ENCODE measurements around the gene USP34.

DNA sequence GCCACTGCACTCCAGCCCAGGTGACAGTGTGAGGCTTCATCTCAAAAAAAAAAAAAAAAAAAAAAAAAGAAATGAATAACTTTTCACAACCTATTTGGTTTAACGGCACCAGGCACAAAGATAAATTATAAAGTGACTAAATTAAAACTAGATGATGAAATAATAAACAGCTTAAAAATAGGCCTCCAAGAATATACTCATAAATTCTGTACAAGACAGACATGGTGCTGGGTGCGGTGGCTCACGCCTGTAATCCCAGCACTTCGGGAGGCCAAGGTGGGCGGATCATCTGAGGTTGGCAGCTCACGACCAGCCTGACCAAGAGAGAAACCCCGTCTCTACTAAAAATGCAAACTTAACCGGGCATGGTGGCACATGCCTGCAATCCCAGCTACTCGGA, 19.7 kb downstream of the USP34 start:
- TF ChIP-seq POLR2A (IDR thresholded peaks at IDR 0.05; ENCODE audit: low read length) (no peak), GATA1 (IDR thresholded peaks at IDR 0.05; ENCODE audit: low read depth, low read length) (no peak)

Measured in erythroblast (primary cell).